Ishikawa (cell line): ENCODE measurements around the gene RFX8.

Experiments used
- CEBPB ChIP-seq: IDR thresholded peaks from 2 replicates; pipeline ENCODE4 v1.6.1; 2012
- EP300 ChIP-seq: IDR thresholded peaks from 2 replicates; pipeline ENCODE4 v1.6.1; 2012; ENCODE audit warnings: borderline replicate concordance
- RAD21 ChIP-seq: IDR thresholded peaks from 2 replicates; pipeline ENCODE4 v1.6.1; 2012; ENCODE audit warnings: low read depth
- YY1 ChIP-seq: IDR thresholded peaks from 2 replicates; pipeline ENCODE4 v1.6.1; 2012; ENCODE audit warnings: low read depth
- TF ChIP-seq, protein P1 (sequence below): IDR thresholded peaks from 2 replicates; pipeline ENCODE4 v1.6.1; 2012
- TF ChIP-seq, protein P2 (sequence below): IDR thresholded peaks from 2 replicates; pipeline ENCODE4 v1.6.1; 2012; ENCODE audit warnings: low read depth, mild to moderate bottlenecking

- TF ChIP-seq YY1, result no peak
- no peak for TF ChIP-seq EP300
- TF ChIP-seq RAD21, result no peak
- no peak for TF ChIP-seq CEBPB
- TF ChIP-seq, protein P1, sequence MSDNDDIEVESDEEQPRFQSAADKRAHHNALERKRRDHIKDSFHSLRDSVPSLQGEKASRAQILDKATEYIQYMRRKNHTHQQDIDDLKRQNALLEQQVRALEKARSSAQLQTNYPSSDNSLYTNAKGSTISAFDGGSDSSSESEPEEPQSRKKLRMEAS, result no peak
- TF ChIP-seq, protein P2, sequence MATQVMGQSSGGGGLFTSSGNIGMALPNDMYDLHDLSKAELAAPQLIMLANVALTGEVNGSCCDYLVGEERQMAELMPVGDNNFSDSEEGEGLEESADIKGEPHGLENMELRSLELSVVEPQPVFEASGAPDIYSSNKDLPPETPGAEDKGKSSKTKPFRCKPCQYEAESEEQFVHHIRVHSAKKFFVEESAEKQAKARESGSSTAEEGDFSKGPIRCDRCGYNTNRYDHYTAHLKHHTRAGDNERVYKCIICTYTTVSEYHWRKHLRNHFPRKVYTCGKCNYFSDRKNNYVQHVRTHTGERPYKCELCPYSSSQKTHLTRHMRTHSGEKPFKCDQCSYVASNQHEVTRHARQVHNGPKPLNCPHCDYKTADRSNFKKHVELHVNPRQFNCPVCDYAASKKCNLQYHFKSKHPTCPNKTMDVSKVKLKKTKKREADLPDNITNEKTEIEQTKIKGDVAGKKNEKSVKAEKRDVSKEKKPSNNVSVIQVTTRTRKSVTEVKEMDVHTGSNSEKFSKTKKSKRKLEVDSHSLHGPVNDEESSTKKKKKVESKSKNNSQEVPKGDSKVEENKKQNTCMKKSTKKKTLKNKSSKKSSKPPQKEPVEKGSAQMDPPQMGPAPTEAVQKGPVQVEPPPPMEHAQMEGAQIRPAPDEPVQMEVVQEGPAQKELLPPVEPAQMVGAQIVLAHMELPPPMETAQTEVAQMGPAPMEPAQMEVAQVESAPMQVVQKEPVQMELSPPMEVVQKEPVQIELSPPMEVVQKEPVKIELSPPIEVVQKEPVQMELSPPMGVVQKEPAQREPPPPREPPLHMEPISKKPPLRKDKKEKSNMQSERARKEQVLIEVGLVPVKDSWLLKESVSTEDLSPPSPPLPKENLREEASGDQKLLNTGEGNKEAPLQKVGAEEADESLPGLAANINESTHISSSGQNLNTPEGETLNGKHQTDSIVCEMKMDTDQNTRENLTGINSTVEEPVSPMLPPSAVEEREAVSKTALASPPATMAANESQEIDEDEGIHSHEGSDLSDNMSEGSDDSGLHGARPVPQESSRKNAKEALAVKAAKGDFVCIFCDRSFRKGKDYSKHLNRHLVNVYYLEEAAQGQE, result no peak
Observed at GRCh38 chr2:101364878-101365277, 110.0 kb downstream of the RFX8 start.
